ACC112 (cell line): ENCODE results near the gene CLEC2L.
"Not testable (repeated sequence)": the region's sequence is repeated elsewhere in the genome, so short reads cannot be mapped to it uniquely, and the experiment has no call there.

Source experiments
- H2AFZ ChIP-seq: fragments of 200-600 bp; sonication (generic); one replicate; pipeline ENCODE4 v1.6.0; 2017; ENCODE audit warnings: antibody characterized with exemption, low read length; ENCODE audit not compliant: unreplicated experiment
- H3K27ac ChIP-seq: fragments of 200-600 bp; sonication (generic); 2 replicates; pipeline ENCODE4 v1.5.1; 2014; ENCODE audit warnings: low read depth, mild to moderate bottlenecking, antibody characterized with exemption, low read length, moderate library complexity
- H3K27me3 ChIP-seq: fragments of 200-600 bp; sonication (generic); 2 replicates; pipeline ENCODE4 v1.6.1; 2014; ENCODE audit warnings: mild to moderate bottlenecking, antibody characterized with exemption, low read length, moderate library complexity, mixed read lengths; ENCODE audit not compliant: insufficient read depth
- H3K36me3 ChIP-seq: fragments of 200-600 bp; sonication (generic); 2 replicates; pipeline ENCODE4 v1.6.1; 2016; ENCODE audit warnings: mild to moderate bottlenecking, antibody characterized with exemption, low read length, moderate library complexity, mixed read lengths; ENCODE audit not compliant: insufficient read depth
- H3K4me1 ChIP-seq: fragments of 200-600 bp; sonication (generic); one replicate; pipeline ENCODE4 v1.6.1; 2016; ENCODE audit warnings: low read length, mixed read lengths; ENCODE audit not compliant: insufficient read depth, unreplicated experiment, control insufficient read depth
- H3K4me3 ChIP-seq: fragments of 200-600 bp; sonication (generic); 2 replicates; pipeline ENCODE4 v1.5.1; 2014; ENCODE audit warnings: mild to moderate bottlenecking, low read depth, low read length
- H3K79me2 ChIP-seq: fragments of 200-600 bp; sonication (generic); one replicate; pipeline ENCODE4 v1.6.0; 2016; ENCODE audit warnings: low read length; ENCODE audit not compliant: control insufficient read depth, unreplicated experiment, insufficient read depth

CLEC2L gene

GRCh38 chr7:139538881-139539635, 15.6 kb downstream of the CLEC2L start:
- Histone ChIP-seq H3K27ac (no peak overlapping the region), H2AFZ (no peak overlapping the region), H3K79me2 (no peaks in the 10 kb centered on the region), H3K27me3 (peaks cover 16% of the 10 kb centered on the region), H3K4me1 (no peaks in the 10 kb centered on the region), H3K4me3 (no peak overlapping the region), H3K36me3 (no peaks in the 10 kb centered on the region)

- no peaks in the 10 kb centered on the region for H3K36me3 ChIP-seq
- no peaks in the 10 kb centered on the region for H3K79me2 ChIP-seq
- H3K27ac ChIP-seq, result no peak overlapping the region
- H3K4me1 ChIP-seq, result no peaks in the 10 kb centered on the region
- H3K4me3 ChIP-seq, result no peak overlapping the region
- H2AFZ ChIP-seq, result no peak overlapping the region
- peaks cover 6% of the 10 kb centered on the region for H3K27me3 ChIP-seq
These were observed 16.7 kb downstream of the CLEC2L start for GRCh38 chr7:139540203-139540602.

GRCh38 chr7:139541600-139542307, 18.3 kb downstream of the CLEC2L start:
- H3K4me1 ChIP-seq, result no peaks in the 10 kb centered on the region
- no peak overlapping the region for H3K27ac ChIP-seq
- no peaks in the 10 kb centered on the region for H3K79me2 ChIP-seq
- H3K36me3 ChIP-seq, result no peaks in the 10 kb centered on the region
- peaks cover 5% of the 10 kb centered on the region for H3K27me3 ChIP-seq
- H2AFZ ChIP-seq, result no peak overlapping the region
- no peak overlapping the region for H3K4me3 ChIP-seq

- Histone ChIP-seq H3K79me2 (no peaks in the 10 kb centered on the region), H3K36me3 (no peaks in the 10 kb centered on the region), H3K4me1 (no peaks in the 10 kb centered on the region), H2AFZ (no peak overlapping the region), H3K27ac (no peak overlapping the region), H3K4me3 (no peak overlapping the region), H3K27me3 (peaks cover 5% of the 10 kb centered on the region)
These were observed 19.0 kb downstream of the CLEC2L start for GRCh38 chr7:139542308-139543151.

- Histone ChIP-seq H3K27ac (no peak overlapping the region), H2AFZ (no peak overlapping the region), H3K79me2 (no peaks in the 10 kb centered on the region), H3K4me1 (no peaks in the 10 kb centered on the region), H3K27me3 (peaks cover 5% of the 10 kb centered on the region), H3K4me3 (no peak overlapping the region), H3K36me3 (no peaks in the 10 kb centered on the region)
These were observed 20.5 kb downstream of the CLEC2L start for GRCh38 chr7:139543801-139544603.

- no peak overlapping the region for H3K27ac ChIP-seq
- no peaks in the 10 kb centered on the region for H3K79me2 ChIP-seq
- no peaks in the 10 kb centered on the region for H3K36me3 ChIP-seq
- H3K27me3 ChIP-seq, result peaks cover 5% of the 10 kb centered on the region
- no peaks in the 10 kb centered on the region for H3K4me1 ChIP-seq
- no peak overlapping the region for H3K4me3 ChIP-seq
- no peak overlapping the region for H2AFZ ChIP-seq
These were observed 21.2 kb downstream of the CLEC2L start for GRCh38 chr7:139544645-139545044.

GRCh38 chr7:139548302-139549028, 25.0 kb downstream of the CLEC2L start:
- H3K4me1 ChIP-seq, result no peaks in the 10 kb centered on the region
- no peaks in the 10 kb centered on the region; the same call in 1 of the 2 replicates for H3K27me3 ChIP-seq
- H3K4me3 ChIP-seq, result no peak overlapping the region
- no peak overlapping the region for H2AFZ ChIP-seq
- no peak overlapping the region for H3K27ac ChIP-seq
- no peaks in the 10 kb centered on the region for H3K79me2 ChIP-seq
- no peaks in the 10 kb centered on the region for H3K36me3 ChIP-seq

GRCh38 chr7:139553991-139554700, 30.7 kb downstream of the CLEC2L start:
- H3K36me3 ChIP-seq, H3K27ac ChIP-seq, H3K4me1 ChIP-seq, H3K4me3 ChIP-seq, H3K27me3 ChIP-seq, H3K79me2 ChIP-seq, H2AFZ ChIP-seq: not testable (repeated sequence)

- Histone ChIP-seq H3K36me3 (no peaks in the 10 kb centered on the region; the same call in 1 of the 2 replicates), H3K27ac (no peak overlapping the region), H2AFZ (no peak overlapping the region)
These were observed 34.5 kb downstream of the CLEC2L start for GRCh38 chr7:139557857-139558581.

More at GRCh38 chr7:139557857-139558581, 34.5 kb downstream of the CLEC2L start:
- Histone ChIP-seq H3K4me1 (no peaks in the 10 kb centered on the region), H3K79me2 (no peaks in the 10 kb centered on the region), H3K4me3 (no peak overlapping the region), H3K27me3 (no peaks in the 10 kb centered on the region)
